Dedifferentiated amniotic fluid mesenchymal stem cell (primary cell): ENCODE data around the gene PECR.
"Not testable (repeated sequence)": the region's sequence is repeated elsewhere in the genome, so short reads cannot be mapped to it uniquely, and the experiment has no call there.

Experiments
- DNase-seq: peaks from one replicate; pipeline ENCODE4 v3.0.0-alpha.2; 2016; ENCODE audit errors: extremely low spot score

PECR gene

GRCh38 chr2:216104691-216105090, 23.1 kb upstream of the PECR start:
- DNase-seq, result no peak

GRCh38 chr2:216103213-216103612, 21.6 kb upstream of the PECR start:
- no peak for DNase-seq

GRCh38 chr2:216101109-216101508, 19.5 kb upstream of the PECR start:
- DNase-seq, result no peak

- DNase-seq, result no peak
These were observed 17.1 kb upstream of the PECR start for GRCh38 chr2:216098421-216099334.

- no peak for DNase-seq
These were observed 13.1 kb upstream of the PECR start for GRCh38 chr2:216094701-216095100.

- DNase-seq, result no peak
These were observed 11.0 kb upstream of the PECR start for GRCh38 chr2:216092646-216093045.

GRCh38 chr2:216090369-216090786, 8.8 kb upstream of the PECR start:
- DNase-seq, result no peak

- no peak for DNase-seq
These were observed 4.7 kb upstream of the PECR start for GRCh38 chr2:216086207-216086893.

GRCh38 chr2:216084547-216084946, 2.9 kb upstream of the PECR start:
- DNase-seq, result no peak

GRCh38 chr2:216083464-216084281, 2.1 kb upstream of the PECR start:
- no peak for DNase-seq

GRCh38 chr2:216082805-216083204, 1.2 kb upstream of the PECR start:
- DNase-seq, result no peak

- no peak for DNase-seq
These were observed 605 bp upstream of the PECR start for GRCh38 chr2:216082117-216082711.

- no peak for DNase-seq
These were observed 597 bp downstream of the PECR start for GRCh38 chr2:216081012-216081411.

GRCh38 chr2:216080048-216080447, 1.6 kb downstream of the PECR start:
- DNase-seq, result not testable (repeated sequence)

- DNase-seq, result no peak
These were observed 2.8 kb downstream of the PECR start for GRCh38 chr2:216078776-216079175.

- no peak for DNase-seq
These were observed 5.8 kb downstream of the PECR start for GRCh38 chr2:216075510-216076485.

GRCh38 chr2:216074794-216075193, 6.8 kb downstream of the PECR start:
- DNase-seq, result no peak

- no peak for DNase-seq
These were observed 7.2 kb downstream of the PECR start for GRCh38 chr2:216074380-216074779.

GRCh38 chr2:216073773-216074172, 7.8 kb downstream of the PECR start:
- DNase-seq, result no peak

- no peak for DNase-seq
These were observed 9.1 kb downstream of the PECR start for GRCh38 chr2:216072473-216072872.
